H54 (cell line): Measurements from ENCODE around the gene RB1.

Experiments used
- DNase-seq: peaks from one replicate; pipeline ENCODE4 v3.0.0; 2011; ENCODE audit warnings: low spot score, mixed read lengths; ENCODE audit not compliant: insufficient read length
- FAIRE-seq: peaks from 3 replicates; lab custom pipeline; 2011; peaks lifted over from hg19 to GRCh38; lab: Jason Lieb, UNC
- POLR2A ChIP-seq: IDR thresholded peaks from 2 replicates; pipeline ENCODE4 v1.6.1; 2011; ENCODE audit warnings: low read depth, mild to moderate bottlenecking, low read length

RB1 gene

GRCh38 chr13:48275507-48275906, 28.0 kb upstream of the RB1 start:
- DNase-seq (no peak), FAIRE-seq (no peak)
- TF ChIP-seq POLR2A, result no peak

GRCh38 chr13:48278806-48279205, 24.7 kb upstream of the RB1 start:
- no peak for TF ChIP-seq POLR2A
- FAIRE-seq, result no peak
- DNase-seq, result no peak

- DNase-seq, result no peak
- no peak for TF ChIP-seq POLR2A
- no peak for FAIRE-seq
Observed at GRCh38 chr13:48281556-48281955, 22.0 kb upstream of the RB1 start.

GRCh38 chr13:48291730-48292129, 11.8 kb upstream of the RB1 start:
- TF ChIP-seq POLR2A, result no peak
- no peak for FAIRE-seq
- DNase-seq, result no peak

DNA sequence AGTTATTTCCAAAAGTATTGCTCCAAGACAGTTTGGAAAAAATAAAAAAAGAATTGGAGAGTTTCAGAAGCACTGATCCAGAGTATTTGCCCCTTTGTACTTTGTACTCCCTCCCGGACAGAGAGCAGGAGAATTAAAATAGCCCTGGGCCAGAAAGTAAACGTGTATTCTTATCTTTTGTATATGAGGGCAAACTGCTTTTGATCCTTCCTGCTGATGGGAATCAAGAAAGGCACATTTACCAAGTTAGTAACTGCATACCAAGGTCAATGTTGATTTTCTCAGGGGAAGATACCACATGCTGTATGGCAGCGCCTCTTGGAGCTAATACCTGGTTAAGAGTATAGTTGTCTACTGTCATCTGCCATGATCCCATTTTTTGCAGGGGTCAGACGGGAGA, 10.9 kb upstream of the RB1 start:
- no peak for DNase-seq
- TF ChIP-seq POLR2A, result no peak
- no peak for FAIRE-seq

- no peak for FAIRE-seq
- TF ChIP-seq POLR2A, result no peak
Observed at GRCh38 chr13:48294653-48295052, 8.9 kb upstream of the RB1 start.

DNA sequence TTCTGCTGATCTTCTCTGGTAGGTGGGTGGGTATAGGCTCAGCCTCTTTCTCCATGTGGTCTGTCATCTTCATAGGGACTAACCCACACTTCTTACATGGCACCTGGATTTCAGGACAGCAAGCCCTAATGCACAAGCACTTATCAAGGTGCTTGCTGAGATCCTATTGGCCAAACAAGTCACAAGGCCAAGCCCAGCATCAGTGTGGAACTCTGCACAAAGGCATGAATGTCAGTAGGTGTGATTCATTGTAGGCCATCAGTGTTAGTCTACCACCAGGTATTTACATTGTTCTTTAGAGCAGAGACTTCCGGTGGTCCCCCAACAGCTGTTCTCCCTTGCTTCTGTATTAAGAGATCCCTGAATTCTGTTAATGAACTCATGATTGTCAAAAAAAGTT, 8.3 kb upstream of the RB1 start:
- TF ChIP-seq POLR2A, result no peak

More at GRCh38 chr13:48294653-48295052, 8.9 kb upstream of the RB1 start:
- DNase-seq, result no peak

GRCh38 chr13:48296528-48296927, 7.0 kb upstream of the RB1 start:
- no peak for FAIRE-seq
- no peak for DNase-seq
- TF ChIP-seq POLR2A, result no peak

More for the DNA sequence above, 8.3 kb upstream of the RB1 start:
- FAIRE-seq (no peak), DNase-seq (no peak)

GRCh38 chr13:48297131-48297786, 6.3 kb upstream of the RB1 start:
- FAIRE-seq (no peak), DNase-seq (no peak)
- no peak for TF ChIP-seq POLR2A

DNA sequence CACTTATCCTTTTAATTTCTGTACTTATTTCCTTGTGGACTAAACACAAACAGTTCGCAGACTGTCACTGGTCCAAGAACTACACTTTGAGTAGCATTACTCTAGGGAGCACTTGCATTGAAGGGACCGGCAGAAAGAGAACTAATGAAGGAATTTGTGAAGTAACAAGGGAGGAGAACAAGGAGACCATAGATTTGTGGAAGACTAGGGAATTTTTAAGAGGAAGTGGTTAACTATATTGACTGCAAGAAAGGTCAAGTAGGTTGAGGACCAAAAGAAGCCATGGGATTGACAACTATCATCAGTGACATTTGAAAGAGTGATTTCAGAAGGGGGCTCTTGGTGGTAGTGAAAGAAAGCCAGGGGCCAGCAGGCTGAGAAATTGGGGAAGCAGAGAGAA, 4.0 kb upstream of the RB1 start:
- DNase-seq, result no peak
- no peak for TF ChIP-seq POLR2A
- FAIRE-seq, result no peak

- FAIRE-seq (no peak), DNase-seq (no peak)
- no peak for TF ChIP-seq POLR2A
Observed at GRCh38 chr13:48302871-48303358, 636 bp upstream of the RB1 start.

DNA sequence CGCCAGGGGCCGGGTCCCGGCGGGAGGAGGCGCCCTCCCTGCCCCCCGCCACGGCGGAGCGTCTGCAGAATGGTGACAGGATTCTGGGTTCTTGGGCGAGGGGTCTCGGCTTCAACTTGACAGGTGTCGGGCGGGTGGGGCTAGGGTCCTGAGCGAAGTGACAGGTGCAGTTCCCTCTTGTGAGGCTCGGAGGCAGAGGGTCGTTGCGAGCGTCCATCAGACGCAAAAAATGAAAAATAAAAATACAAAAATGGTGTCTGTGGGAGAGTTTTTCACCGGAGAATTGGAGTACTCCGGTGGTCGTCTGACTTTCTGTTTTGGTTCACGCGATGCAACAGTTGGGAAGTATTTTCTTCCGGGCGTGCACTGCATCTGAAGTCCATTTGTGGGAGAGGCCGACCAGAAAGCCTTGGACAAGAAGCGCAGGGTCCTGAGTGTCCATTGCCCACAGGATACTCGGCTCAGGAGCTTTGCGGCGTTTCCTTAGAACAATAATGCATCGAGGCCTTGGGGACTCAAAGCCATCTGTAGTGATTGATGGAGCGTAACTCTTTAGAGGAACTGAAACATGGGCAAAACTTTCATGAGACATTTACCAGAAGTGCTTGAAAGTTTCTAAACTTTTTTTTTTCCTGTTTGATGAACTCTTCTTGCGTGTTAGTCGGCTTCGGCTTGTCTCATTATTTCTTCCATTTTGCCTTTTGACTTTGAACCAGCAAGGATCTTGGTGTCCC, 759 bp downstream of the RB1 start:
- no peak for TF ChIP-seq POLR2A
- DNase-seq (peak; percentile 11), FAIRE-seq (peak; percentile 45)

DNA sequence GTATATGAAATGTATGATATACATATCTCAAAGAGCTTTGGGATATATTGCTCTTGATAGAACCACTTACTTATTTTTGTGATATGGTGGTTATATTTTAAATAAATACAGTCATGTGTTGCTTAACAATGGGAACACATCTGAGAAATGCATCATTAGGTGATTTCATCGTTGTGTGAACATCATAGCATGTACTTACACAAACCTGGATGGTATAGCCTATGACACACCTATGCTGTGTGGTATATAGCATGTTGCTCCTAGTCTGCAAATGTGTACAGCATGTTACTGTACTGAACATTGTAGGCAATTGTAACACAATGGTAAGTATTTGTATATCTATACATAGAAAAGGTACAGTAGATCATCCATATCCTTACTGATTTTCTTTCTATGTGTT, 7.7 kb downstream of the RB1 start:
- no peak for DNase-seq
- FAIRE-seq, result no peak
- no peak for TF ChIP-seq POLR2A

DNA sequence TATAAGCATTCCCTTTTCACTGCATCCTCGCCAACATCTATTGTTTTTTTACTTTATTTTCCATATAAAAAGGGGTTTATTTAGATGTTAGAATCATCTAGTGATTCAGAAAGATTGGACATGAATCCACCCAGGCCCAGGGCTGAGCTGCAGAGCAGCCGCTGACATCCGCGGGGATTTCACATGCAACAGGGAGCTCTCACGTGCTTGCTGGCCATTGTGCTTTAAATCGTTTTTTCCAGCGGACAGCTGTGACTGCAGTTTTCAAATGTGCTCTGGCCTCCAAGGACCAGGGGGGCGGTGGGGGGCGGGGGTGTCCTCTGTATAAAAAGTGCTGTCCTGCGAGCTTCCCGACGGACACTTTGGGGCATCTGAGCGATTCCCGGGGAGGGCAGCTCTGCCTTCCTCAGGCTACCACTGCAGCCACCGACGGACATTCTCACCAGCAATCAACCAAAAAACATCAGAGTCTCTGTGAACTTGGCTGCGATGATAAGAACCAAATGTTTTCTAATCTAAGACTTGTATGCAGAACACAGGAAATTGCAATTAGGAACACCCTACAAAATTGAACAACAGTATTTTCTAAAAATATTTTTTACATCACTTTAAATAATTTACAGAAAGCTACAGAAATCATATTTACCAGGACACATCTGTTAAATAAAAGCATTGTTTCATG, 12.6 kb downstream of the RB1 start:
- FAIRE-seq (no peak), DNase-seq (no peak)
- TF ChIP-seq POLR2A, result no peak

DNA sequence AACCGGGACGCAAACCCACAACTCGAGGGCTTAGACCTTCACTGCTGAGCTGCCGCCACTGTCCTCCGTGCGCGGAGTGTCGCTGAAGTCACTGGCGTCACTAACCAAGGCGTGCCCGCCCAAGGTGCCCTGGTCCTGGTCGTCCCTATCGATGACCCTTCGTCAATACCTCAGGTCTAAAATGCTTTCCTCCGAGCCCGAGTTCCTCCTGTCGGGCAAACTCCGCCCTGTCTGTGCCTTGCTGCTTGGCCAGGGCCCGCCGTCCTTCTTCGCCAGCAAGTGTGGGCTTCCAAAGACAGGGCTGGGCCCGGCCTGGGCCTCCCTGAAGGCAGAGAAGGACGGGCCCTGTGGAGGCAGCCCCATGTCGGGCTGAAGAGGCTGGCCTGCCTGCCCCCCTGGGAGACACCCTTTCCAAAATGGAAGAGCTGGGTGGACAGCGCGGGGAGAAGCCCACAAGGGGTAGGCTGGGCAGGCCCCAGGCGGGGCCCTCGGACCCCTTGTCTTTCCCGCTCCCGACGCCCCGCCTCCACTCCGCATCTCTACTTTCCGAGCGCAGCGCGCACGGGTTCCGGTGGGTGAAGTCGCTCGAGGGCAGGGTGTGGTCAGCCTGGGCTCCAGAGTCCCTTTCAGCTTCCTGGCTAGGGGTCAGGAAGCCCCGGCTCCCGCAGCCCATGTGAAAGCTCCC, 13.4 kb downstream of the RB1 start:
- FAIRE-seq, result no peak
- DNase-seq, result no peak
- TF ChIP-seq POLR2A, result no peak
